ENCODE measurements around the gene JAZF1.

JAZF1 gene

DNA sequence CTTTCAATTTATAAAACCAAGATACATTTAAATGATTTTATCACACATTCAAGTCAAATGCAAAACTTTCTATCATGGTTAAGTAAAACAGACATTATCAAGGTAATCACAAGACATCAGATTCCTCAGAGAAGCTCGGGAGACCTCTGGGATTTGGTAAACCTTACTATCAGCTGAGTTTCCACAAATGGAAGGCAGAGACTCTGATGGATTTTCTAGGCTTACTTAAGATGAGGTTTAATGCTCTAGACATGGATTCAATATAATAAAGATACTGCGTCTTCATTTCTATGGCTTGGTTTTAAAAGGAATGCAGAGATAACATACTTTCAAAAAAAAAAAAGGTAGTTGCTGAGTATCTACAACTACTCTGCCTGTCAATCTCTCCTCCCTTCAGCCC, 171.7 kb downstream of the JAZF1 start:
- DNase-seq (ENCODE audit: low read depth) = no peak

DNA sequence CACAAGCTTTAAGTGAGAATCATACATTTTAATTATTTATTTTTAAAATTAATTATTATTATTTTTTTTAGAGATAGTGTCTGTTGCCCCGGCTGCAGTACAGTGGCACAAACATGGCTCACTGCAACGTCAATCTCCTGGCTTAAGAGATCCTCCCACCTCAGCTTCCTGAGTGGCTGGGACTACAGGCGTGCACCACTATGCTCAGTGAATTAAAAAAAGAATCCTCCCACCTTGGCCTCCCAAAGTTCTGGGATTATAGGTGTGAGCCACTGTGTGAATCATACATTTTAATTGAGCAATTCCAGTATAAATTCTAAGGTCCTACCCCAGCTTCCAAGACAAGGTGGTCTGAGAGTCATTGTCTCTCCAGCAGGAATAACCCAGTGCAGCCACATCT, 172.4 kb downstream of the JAZF1 start:
- no peak for DNase-seq (ENCODE audit: low read depth)

DNA sequence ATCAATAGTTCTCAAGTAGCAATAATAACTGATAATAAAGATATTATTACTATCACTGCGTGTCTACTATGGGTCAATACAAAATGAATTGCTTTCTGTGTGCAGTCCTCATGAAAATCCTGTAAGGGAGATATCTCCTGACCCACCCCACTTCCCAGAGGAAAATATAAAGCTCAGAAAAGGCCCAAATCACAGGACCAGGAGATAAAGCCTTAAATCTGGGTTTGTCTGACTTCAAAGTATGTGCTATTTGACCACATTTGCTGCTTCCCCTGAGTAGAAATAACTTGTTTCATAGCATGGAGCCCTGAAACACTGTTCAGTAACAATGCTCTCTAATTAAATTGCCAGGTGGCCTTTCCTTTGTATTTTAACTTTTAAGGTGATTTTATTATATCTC, 174.1 kb downstream of the JAZF1 start:
- no peak for DNase-seq (ENCODE audit: low read depth)

DNA sequence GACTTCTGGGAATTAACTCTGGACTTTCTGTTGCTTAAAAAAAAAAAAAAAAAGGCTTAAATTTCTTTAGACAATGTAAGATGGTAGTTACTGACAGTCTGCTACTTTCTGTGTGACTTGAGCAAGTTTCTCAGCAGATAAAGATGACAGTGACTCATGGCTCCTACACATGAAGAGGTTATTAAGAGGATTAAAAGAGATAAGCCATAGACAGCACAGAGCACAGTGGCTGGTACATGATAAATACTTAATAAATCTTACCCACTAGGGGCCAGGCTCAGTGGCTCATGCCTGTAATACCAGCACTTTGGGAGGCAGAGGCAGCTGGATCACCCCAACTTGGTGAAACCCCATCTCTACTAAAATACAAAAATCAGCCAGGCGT, 174.8 kb downstream of the JAZF1 start:
- no peak for DNase-seq (ENCODE audit: low read depth)

DNA sequence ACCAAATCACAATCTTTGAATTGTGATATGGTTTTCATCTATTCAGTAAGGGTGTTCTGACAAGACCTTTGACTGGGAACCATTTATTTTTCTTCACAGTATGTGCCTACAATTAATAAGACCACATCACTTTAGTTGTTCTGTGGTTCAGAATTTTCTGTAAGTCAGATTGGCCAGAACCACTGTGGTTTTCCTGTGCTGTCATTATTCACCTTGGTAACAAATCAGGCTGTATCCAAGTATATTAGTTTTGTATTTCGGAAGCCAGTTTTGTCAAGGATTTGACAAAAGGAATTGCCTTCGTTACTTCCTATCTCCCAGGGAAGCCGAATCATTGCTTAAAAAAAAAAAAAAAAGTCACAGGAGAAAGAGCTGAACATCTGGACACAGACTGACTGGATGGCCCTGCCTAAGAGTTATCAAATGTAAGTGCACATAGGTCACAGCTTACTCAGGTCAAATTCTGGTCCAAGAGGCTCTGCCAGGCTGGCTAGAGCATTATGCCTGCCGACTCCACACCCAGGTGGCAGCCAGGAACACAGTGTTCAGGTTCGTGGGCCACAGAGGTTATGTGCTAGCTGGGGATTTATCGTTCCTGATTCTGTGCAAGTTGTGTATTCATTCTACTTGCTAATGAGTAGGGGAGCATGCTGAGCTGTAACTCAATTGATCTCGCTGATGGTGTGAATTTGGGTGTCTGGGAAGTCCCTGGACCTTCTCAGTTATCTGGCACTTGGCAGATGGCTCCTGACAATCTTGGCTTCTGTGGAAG, 175.3 kb downstream of the JAZF1 start:
- no peak for DNase-seq (ENCODE audit: low read depth)

DNA sequence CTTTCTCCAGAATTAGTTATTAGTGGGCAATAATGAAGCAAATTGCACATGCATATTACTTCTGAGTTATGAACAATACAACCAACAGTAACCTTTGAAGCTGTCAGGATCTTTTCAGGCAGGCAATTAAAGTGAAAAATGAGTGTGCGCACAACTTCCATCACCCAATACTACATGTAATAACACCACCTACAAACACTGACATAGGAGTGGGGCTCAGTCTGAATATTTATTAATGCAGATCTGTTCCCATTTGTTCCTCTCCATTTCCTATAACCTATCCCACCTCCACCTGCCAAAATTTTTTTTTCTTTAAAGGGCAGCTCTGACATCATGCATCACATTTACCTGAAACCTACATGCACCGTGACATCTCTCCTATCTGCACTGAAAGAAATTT, 177.2 kb downstream of the JAZF1 start:
- DNase-seq (ENCODE audit: low read depth) = no peak

DNA sequence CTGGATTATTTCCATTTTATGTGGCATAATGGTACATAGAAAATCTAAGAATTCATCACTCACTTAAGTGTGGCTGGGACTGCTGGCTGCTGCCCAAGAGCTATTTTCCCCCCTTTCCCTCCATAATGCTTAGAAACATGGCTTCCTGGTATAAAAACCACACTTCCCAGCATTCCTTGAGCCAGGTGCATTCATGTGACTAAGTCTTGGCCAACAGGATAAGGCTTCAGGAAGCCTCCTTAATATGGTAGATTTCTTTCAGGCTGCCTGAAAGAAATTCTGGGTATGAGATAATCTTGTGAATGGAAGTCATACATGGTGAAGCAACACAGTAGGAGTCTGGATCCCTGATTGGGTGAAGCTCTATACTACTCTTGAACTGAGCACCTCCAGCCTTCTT, 178.0 kb downstream of the JAZF1 start:
- no peak for DNase-seq (ENCODE audit: low read depth)

DNA sequence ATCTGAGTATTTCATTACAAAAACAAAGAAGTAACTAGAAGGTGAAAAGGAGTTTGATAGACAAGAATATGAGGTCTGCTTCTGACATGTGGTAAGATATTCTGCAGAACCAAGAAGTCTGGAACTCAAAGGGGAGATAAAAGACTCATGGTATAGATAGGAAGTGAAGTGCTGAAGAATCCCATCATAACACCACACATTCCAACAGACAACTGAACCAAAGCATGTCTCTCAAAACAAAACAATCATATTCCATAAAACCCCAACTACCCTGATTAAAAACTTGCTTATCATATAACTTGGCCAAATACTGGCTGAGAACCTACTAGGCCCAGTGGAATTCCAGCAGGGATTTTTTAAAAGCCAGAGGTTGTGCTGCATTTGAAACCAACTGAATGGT, 178.7 kb downstream of the JAZF1 start:
- no peak for DNase-seq (ENCODE audit: low read depth)

DNA sequence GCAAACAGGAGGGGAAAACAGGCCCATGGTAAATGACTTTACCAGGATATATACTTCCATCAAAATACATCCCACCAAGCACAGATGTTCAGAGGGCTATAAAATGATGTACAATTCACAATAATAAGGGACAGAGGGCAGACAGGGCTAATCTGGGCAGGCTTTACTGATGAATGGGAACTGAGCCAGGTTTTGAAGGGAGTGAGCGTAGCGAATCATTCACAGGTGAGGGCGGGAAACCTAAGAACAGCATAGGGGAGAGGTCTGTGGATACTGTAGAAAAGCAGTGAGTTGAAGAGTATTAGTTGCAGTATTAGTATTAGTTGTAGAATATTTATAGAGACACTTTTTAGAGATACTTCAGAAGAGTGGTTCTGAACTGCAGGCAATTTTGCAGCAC, 180.8 kb downstream of the JAZF1 start:
- DNase-seq (ENCODE audit: low read depth) = no peak

DNA sequence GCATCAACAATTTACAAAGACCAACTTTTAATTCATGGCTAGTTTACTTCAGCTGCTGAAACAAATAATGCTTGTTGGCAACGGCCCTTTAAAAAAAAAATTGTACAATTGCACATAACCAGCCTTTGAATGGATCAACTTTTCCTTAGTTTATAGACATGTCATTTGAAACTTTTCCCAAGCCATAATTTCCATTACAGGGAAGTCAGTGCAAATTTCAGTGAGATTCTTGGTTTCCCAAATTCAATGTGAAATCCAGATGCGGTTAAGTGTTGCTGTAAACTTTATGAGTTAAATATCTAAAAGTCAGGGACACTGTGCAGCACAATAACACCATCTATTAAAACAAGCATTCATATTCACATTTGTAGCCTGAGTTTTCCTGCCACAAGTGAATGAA, 182.2 kb downstream of the JAZF1 start:
- no peak for DNase-seq (ENCODE audit: low read depth)

DNA sequence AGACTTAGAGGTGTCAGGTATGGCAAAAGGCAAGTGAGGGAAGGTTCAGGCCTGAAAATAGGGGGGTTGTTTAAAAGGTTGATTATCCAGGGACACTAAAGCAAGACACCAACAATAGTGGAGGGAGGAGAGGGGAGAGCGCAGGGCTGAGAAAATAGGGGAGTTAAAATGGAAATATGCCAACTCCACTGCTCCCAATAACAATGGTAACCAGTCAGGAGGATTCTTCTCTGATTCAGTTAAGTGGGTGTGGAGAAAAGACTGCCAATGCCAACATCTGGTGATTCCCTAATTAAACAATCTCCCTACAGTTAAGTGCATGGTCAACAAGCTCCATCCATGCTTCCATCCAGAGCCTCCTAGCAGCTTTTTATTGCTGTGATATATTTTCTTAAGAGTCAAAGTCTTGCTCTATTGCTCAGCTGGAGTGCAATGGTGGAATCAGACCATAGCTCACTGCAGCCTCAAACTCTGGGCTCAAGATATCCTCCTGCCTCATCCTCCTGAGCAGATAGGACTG, 183.3 kb downstream of the JAZF1 start:
- no peak for DNase-seq (ENCODE audit: low read depth)

DNA sequence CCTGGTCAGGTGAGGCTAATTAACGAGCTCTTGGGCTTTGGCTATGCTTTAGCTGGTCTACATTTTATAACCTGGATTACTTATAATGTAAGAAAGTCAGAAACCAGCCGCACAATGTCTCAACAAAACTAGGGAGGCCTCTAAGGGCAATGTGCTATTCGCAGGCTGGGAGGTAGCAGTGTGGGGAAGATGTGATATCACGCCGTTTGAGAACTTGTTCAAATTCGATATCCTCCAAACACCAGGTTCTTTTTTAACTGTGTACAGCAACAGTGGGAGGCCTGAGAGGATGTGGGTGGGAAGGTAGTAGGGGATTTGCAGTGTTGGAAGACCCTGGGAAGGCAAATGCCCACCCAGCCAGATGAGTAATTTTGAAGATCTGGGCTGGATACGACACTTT, 184.5 kb downstream of the JAZF1 start:
- DNase-seq (ENCODE audit: low read depth) = no peak

DNA sequence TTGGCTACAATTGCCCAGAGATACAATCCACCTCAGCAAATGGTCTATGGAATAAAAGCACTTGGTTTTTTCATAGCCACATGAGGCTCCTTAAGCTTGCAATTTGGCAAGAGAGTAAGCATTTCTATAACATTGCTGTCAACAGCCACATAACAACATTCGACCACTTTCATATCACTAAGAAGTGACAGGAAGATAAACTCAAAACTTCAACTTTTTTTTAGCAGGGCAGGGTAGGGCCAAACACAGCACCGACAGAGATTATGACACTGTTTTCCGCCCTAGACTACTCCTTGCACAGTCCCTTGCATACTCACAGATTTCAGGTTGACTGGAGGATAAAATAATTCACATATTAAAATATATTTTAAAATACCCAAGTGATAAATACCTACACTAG, 185.4 kb downstream of the JAZF1 start:
- DNase-seq (ENCODE audit: low read depth) = no peak

DNA sequence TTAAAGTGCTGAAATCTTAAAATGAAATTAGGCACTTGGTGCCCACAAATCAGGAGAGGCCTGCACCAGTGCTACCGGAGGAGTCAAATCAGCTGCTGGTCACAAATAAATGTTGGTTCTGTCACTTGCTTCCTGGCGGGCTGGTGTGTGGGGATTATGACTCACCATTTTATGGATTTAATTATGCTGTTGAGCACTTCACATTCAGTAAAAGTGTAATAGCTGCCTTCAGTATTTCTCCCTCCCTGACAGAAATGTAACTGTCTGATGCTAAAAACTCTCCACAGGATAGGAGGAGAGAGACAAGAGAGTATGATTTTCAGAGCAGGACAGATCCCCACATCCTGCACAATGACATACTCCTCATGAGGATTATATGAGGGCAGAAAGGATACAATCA, 186.0 kb downstream of the JAZF1 start:
- DNase-seq (ENCODE audit: low read depth) = no peak

DNA sequence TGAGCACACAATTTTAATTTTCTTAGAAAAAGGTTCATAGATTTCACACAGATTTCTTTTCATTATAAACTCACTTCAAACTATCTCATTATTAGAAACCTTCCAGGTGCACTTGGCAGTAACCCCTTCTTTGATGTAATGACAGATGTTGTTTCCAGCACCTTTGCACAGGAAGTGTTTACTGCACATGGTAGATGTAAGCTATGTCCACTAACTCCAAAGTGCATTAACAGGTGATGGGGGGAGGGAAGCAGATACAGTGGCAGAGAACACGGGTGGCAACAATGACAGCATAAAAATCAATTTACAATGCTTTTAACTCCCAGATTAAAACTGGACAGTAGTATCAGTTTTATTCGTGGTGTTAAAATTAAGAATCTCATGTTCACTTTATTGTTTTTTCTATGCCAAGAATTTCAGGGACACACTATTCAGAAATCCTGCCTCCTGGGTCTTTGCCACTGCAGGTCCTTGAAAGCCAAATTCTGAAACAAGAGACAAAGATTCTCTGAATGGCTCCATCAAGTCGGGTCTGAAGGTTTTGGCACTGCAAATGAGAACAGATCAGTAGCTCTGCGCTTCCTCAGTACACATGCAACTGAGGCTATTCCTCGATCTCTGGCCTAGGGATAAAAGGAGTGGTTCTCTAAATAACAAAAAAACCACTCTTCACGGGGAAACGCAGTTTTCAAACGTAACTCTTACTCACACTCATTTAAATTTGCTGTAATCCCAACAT, 187.7 kb downstream of the JAZF1 start:
- no peak for DNase-seq (ENCODE audit: low read depth)

DNA sequence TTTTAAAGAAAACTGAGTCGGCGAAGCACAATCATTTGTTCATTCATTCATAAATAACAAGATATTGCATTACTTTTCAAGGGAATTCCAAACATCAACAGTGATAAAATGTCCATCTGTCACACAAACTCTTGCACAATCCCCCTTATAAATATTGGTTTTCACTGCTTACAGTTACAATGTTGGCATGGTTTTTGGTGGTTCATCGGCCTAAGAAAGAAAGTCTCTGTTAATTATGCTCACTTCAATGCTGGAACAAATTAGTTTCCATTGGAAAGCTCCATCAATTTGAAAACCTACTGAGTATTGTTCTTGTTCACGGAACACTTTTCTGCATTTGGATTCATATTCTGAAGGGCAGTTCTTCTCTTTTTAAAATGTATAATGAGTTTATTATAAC, 188.5 kb downstream of the JAZF1 start:
- no peak for DNase-seq (ENCODE audit: low read depth)

DNA sequence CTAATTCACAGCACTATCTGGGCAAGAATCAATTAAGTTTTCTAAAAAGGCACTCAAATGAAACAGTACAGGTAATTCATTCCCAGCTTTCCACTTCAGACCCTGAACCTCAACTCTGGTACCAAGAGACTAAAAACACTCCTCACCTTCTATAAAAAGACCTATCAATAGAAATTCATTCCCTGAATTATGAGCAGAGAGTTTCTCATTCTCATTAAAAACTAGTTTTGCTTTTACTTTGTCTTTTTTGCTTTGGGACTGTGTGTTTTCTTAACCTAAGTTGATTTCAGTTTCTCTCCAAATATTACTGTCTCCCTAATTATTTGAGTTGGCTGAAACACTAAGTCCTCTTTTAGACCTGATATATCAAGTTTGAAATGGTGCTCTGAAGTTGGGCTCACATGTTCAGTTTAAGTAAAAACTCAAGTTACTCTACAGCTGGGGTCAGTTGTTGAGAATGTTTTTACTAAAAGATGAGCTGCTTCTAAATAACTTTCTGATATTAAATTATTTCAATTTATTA, 189.5 kb downstream of the JAZF1 start:
- DNase-seq (ENCODE audit: low read depth) = no peak

DNA sequence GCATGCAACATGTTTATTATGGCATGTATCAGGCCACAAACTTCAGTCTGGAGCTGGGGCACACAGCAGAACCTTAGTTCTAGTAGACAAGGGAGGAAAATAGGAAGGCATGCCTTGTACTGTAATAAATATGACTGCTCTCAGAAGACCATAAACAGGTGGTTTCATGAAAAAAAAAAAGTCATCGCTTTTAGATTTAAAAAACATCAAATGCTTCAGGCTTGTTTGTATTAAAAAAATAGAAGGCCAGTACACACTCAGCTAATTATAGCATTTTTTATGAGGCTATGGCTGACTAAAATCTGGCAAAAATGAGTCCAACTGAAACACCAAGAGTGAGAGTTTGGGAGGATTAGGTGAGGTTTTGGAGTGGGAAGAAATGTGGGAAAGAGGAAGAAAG, 204.1 kb downstream of the JAZF1 start:
- DNase-seq (ENCODE audit: low read depth) = no peak

DNA sequence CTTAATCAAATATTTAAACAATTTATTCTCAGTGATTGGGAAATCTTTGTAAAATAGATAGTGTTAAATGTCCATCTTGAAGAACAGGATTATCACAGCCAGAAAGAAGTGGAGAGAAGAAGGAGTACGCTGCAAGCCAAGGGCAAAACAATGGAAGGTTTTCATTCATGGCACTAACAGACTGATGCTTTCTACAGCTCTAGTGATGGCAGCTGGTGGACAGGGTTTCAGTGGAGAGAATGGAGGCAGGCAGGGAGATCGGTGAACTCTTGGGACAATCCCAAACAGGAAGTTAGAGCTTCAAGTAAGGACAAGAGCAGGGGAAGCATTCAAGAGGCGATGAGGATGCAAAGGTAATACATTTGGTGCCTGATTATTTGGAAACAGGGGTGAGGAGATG, 207.0 kb downstream of the JAZF1 start:
- DNase-seq (ENCODE audit: low read depth) = no peak

DNA sequence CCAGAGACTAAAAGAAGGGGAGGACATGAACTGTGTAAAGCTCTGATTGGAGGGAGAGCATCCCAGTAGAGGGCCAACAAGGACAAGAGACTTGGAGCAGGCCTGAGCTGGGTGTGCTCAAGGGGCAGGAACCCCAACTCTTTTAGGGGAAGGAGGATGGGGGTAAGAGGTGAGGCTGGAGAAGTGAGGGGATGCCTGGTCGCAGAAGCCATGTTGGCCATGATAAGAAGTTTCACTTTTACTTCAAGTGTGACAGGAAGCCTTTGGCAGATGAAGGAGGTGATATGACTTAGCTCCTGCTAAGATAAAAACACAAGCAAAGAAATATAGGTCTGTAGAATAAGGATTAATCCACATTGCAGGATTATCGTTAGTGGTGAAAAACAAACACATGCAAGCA, 208.3 kb downstream of the JAZF1 start:
- no peak for DNase-seq (ENCODE audit: low read depth)

DNA sequence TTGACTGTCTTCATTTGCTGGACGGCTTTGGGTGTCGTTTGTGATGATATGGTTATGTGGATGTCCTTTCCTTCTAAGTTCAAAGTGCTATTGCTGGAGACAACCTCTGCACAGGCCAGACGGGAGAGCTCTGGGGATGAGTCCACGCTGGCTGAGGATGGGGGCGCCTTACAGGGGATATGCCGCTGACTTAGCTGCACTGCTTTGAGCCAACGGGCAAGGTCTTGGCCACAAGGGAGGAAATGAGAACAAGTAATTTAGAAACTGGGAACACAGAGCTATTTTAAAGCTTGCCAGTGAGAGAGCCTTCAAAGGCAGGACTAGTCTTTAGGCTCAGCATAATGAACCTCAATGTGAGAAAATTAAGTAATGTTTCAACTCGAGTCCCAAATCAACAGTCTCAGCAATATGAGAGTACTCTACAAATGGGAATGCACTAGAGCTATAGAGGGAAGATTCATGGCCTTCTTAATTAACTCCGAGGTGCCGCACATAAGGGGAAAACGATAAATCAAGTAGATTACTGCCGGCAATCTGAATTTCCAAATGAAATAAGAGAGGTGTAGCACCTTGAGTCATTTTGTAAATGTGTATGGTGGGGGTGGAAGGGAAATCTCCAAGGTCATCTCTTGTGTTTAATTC, 209.3 kb downstream of the JAZF1 start:
- DNase-seq (ENCODE audit: low read depth) = no peak

DNA sequence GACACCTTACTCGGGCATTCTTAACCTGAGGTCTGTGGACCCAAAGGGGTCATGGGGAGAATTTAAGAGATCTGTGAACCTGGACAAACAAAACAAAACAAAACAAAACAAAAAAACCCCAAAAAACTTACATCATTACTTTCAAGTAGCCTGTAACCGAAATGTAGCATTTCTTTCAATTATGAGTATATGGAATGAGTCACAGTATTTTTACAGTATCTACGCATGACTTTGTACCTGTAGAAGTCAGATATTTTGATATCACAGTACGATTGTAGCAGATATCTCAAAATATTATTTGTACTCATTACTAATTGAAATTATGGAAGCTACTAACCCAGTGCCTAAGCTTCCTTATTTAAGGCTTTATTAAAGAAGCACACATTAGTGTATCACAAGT, 210.2 kb downstream of the JAZF1 start:
- no peak for DNase-seq (ENCODE audit: low read depth)

DNA sequence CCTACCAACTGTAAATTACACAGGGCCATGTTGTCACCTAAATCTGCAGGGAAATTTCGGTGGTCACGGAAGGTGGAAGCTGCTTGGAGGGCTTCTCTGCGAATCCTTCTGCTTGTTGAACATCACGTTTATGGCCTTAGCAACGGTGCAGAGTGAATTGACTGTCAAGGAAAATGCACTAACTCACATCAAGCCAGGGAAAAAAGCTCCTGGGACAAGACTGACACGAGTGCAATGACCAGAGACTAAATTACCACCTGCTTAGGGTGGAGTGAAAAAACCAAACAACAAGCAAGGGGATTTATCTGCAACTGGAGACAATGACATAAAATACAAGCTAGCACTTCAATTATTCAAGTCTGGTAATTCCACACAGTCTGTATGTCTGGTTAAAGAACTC, 211.2 kb downstream of the JAZF1 start:
- DNase-seq (ENCODE audit: low read depth) = no peak
